HFF-Myc (cell line): ENCODE data around the gene CTTNBP2.
A peak's percentile ranks its signal among the peaks of the same experiment; 100 is the strongest.

ENCODE experiments used
- DNase-seq: peaks from one replicate; pipeline ENCODE4 v3.0.0-alpha.2; 2011; ENCODE audit warnings: low read depth; ENCODE audit errors: extremely low read depth
- H3K4me3 ChIP-seq: replicated peaks from 2 replicates; pipeline ENCODE4 v1.5.1; 2011; ENCODE audit warnings: low read depth, mild to moderate bottlenecking, control low read depth, low read length
- TF ChIP-seq, protein P1 (sequence below): IDR thresholded peaks from 2 replicates; pipeline ENCODE4 v1.5.1; 2012; ENCODE audit warnings: mild to moderate bottlenecking, low read depth, low read length, control low read depth; ENCODE audit errors: missing control alignments

The CTTNBP2 gene

DNA sequence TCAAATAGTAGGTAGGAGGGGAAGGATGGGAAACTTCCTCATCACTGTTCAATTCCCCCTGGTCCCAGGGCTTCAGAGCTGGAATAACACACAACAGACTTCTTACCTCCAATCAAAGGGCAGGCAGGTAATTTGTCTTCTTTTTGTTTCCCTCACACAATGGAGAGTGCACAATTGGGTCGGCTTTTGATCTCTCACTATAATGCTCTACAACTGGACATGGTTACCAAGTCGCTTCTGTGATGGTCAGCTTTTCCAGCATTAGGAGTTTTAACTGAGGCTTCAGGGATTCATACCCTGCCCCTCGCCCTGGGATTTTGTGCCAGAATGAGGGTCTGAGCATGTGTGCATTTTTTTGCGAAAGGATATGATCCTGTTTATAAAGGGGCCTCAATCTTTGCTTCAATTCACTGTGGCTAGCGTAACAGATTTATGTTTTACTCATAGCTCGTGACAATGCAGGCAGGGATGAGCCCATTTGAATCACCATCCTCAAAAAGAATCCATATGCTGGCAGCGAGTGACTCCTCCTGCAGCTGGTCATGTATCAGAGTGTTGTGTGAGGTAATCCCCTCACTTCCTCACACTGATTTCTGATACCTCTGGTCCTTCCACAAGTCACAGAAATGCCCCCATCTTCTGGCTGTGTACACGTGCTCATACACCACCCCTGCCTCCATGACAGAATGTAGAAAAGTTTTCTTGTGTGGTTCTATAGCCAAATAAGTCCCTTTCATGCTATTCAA lies 189.6 kb downstream of the CTTNBP2 start:
- TF ChIP-seq, protein P1, sequence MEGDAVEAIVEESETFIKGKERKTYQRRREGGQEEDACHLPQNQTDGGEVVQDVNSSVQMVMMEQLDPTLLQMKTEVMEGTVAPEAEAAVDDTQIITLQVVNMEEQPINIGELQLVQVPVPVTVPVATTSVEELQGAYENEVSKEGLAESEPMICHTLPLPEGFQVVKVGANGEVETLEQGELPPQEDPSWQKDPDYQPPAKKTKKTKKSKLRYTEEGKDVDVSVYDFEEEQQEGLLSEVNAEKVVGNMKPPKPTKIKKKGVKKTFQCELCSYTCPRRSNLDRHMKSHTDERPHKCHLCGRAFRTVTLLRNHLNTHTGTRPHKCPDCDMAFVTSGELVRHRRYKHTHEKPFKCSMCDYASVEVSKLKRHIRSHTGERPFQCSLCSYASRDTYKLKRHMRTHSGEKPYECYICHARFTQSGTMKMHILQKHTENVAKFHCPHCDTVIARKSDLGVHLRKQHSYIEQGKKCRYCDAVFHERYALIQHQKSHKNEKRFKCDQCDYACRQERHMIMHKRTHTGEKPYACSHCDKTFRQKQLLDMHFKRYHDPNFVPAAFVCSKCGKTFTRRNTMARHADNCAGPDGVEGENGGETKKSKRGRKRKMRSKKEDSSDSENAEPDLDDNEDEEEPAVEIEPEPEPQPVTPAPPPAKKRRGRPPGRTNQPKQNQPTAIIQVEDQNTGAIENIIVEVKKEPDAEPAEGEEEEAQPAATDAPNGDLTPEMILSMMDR, result no peak
- no peak for DNase-seq
- no peak overlapping the region for H3K4me3 ChIP-seq

DNA sequence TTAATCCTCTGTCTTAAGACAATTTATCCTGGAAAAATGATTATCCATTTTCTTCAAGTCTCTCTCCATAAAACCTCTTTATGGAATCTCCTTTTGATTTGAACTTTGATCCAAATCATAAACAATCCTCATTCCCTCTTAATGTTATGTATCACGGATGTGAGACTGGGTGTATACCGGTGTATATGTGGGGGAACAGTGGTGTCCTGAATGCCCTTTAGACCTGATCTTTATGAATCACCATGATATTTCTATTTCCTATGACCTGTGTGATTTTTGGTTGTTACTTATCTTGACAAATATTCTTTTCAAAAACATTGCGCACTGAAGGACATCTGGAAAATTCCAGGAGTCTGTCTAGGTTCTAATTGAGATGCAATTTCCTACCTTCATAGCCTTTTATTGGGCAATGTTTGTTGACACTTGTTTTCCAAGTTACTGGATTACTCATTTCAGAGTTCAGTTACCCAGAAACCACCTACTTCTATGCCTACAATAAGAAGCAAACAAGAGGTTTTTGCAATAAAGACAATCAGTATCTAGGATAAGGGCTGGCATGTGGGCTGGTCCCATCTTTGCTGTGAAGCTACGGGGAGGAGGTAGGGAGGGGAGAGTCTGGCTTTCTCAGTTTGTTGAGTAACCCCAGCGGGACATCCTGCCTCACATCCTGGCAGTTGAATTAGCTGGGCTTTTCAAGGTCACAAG lies 190.4 kb downstream of the CTTNBP2 start:
- no peak overlapping the region for H3K4me3 ChIP-seq
- DNase-seq, result no peak

DNA sequence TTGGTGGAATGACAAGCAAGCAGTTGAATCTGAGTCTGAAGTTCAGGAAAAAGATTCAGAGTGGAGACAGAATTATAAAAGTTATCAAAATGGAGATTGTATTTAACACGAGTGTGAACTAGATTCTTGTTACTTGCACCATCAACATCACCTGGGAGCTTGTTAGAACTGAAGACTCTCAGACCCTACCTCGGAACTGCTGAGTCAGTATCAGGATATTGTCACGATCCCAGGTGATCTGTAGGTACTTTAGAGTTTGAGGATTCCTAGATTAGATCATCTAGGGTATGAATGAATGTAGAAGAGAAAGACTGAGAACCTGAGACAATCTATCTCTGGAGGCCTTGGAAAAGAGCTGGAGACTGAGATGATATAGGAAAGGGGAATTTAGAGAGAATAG lies 194.1 kb downstream of the CTTNBP2 start:
- TF ChIP-seq, protein P1, result no peak
- no peak overlapping the region for H3K4me3 ChIP-seq
- no peak for DNase-seq

More for the DNA sequence above, 190.4 kb downstream of the CTTNBP2 start:
- TF ChIP-seq, protein P1, result no peak

DNA sequence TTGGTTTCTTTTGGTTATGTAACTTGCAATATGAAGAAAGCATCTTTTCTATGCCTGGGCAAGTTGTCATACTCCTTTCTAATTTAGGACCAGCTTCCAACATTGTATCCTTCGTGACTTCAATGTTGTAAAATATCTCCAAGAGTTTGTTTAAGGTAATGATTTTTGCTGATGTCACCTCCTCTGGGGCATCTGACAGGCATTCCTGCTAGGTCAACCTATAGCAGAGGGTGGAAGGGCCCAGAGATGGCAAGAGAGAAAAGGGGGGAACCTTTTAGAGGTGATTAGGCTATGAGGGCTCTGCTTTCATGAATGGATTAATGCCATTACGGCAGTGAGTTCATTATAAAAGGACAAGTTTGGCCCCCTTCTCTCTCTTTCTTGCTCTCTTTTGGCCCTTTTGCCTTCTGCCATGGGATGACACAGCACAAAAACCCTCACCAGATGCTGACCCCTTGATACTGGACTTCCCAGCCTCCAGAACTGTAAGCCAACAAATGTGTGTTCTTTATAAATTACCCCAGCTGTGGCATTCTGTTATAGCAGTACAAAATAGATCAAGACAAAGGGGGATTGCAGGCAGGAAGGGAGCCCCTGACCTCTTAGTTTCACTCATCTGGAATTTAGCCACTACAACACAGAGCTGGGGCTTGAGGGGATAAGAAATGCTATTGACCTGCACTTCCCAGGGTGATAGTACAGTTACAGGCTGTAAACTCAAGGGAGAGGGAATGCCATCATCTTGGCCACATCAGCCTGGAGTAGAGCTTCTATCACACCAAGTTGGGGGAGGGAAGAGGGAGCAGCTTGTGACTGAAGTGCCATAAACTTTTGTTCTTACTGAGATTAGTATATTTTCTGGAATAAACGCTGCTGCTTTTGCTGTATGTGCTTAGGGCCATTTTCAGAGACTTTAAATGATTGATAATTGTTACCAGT lies 197.5 kb downstream of the CTTNBP2 start:
- H3K4me3 ChIP-seq, result no peak overlapping the region
- TF ChIP-seq, protein P1, result no peak
- no peak for DNase-seq

DNA sequence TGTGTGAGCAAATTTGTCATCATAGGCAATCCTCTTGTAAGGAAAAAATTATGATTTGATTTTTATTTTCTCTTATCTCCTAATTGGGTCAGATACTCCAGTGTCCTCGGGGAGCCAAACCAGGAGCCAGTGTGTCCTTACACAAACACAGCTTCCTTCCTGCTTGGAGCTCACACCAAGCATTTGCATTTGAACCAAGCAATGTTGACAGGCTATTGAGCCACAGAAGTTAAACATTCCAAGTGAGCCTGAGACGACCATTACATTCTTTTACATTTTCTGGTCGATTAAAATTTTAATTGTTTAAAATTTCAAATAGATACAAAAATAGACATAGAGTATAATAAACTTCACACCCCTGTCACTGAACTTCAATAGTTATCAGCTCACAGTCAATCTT lies 198.6 kb downstream of the CTTNBP2 start:
- H3K4me3 ChIP-seq, result no peak overlapping the region
- TF ChIP-seq, protein P1, result no peak
- DNase-seq, result no peak

DNA sequence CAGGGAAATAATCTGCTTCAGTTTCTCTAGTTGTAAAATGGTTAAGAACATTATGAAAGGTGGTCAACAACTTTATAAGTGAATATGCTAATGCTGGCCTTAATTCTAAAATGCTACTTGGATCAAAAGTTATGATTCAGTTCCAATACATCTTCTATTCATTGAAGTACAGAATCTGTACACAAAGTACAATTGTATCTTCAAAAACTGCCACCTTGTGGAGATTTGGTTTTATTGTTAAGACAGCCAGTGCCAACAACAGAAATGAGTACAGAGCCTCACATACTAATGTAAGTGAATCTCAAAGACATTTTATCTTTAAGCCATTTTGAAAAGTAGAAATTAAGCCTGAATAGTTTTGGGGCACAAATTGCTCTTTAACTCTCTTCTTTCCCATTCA lies 199.4 kb downstream of the CTTNBP2 start:
- no peak overlapping the region for H3K4me3 ChIP-seq
- peak; percentile 5 for DNase-seq

More for the DNA sequence above, 199.4 kb downstream of the CTTNBP2 start:
- TF ChIP-seq, protein P1, result no peak
